ENCODE data around the gene CSF3R. TPM values are rescaled to one million over a fixed set of nuclear protein-coding genes. Genes with fewer than 3 reads are reported as not detected.

The CSF3R gene
- total RNA-seq, 2 donors from 2014 or later = 3.4 to 9.3 TPM

DNA sequence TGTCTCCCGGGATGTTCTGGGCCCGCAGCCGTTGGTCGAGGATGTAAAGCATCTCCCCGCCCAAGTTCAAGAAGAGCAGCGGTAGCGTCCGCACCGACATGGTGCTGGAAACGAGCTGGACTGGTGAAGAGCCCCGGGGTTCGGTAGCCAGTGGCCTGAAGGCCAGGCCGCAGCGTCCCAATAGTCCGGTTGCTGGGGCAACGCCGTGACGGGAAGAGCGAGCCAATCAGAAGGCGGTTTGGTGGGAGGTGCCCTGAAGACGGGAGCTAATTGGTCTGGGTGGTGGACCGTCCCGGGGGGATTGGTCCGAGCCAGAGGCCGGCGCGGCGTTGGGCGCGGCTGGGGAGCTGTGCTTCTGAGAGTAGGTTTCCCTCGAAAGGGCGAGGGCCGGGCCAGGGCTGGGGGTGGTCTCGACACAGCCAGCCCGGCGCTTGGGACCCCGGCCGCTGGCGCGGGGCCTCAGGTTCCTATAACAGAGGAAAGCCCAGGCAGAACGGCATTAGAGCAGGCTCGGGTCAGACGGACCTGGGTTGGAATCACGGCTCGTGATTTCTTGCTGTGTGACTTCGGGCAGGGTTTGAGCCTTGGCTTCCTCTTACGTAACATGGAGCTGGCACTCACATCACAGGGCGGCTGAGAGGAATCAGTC is 32.3 kb downstream of the CSF3R start, which contains the start of gene OSCP1:
Gene OSCP1 (minus strand): TSS at position 182 of the 649 bp plus-strand sequence. CDS start 82 bp downstream, at position 100.
- peaks cover 8% of the 10 kb centered on the region for H3K36me3 ChIP-seq
- no peaks in the 10 kb centered on the region for H3K9me3 ChIP-seq
- H3K4me3 ChIP-seq = peak within 1 kb of the TSS; percentile 52 to 61
- H3K27ac ChIP-seq = peak within 1 kb of the TSS; percentile 87 to 93
- TF ChIP-seq, protein P1, sequence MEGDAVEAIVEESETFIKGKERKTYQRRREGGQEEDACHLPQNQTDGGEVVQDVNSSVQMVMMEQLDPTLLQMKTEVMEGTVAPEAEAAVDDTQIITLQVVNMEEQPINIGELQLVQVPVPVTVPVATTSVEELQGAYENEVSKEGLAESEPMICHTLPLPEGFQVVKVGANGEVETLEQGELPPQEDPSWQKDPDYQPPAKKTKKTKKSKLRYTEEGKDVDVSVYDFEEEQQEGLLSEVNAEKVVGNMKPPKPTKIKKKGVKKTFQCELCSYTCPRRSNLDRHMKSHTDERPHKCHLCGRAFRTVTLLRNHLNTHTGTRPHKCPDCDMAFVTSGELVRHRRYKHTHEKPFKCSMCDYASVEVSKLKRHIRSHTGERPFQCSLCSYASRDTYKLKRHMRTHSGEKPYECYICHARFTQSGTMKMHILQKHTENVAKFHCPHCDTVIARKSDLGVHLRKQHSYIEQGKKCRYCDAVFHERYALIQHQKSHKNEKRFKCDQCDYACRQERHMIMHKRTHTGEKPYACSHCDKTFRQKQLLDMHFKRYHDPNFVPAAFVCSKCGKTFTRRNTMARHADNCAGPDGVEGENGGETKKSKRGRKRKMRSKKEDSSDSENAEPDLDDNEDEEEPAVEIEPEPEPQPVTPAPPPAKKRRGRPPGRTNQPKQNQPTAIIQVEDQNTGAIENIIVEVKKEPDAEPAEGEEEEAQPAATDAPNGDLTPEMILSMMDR (IDR thresholded peaks at IDR 0.05) = no peak
- no peaks in the 10 kb centered on the region for H3K27me3 ChIP-seq
- peak; percentile 99 for DNase-seq (ENCODE audit: low spot score)
- H3K4me1 ChIP-seq = peaks cover 0 to 9% of the 10 kb centered on the region in 2 donors

DNA sequence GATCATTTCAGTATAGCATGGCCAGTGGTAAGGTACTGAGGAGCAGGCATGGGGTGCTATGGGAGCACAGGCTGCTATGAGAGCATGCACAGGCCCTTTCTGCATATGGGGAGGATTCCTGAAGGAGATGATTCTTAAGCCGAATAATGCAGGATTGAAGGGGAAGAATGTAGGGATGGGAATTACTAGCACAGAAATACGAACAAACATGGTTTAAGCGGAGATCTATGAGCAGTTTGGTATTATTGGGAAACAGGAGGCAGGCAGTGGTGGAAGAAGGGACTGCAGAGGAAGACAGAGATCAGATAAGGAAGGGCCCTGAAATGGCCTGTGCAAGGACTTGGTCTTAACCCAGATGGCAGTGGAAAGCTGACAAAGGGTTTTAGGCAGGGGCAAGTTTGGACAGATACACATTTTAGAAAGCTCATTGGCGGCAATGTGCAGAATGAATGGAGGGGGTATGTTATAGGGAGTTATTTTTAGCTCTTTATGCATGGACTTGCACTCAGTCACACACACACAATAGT is 34.1 kb downstream of the CSF3R start:
- TF ChIP-seq, protein P1 (IDR thresholded peaks at IDR 0.05) = no peak
- H3K27ac ChIP-seq = no peak overlapping the region
- H3K4me3 ChIP-seq = no peak overlapping the region
- no peaks in the 10 kb centered on the region for H3K27me3 ChIP-seq
- H3K9me3 ChIP-seq = no peaks in the 10 kb centered on the region
- peaks cover 0 to 9% of the 10 kb centered on the region in 2 donors for H3K4me1 ChIP-seq
- H3K36me3 ChIP-seq = no peaks in the 10 kb centered on the region
- DNase-seq (ENCODE audit: low spot score) = no peak

DNA sequence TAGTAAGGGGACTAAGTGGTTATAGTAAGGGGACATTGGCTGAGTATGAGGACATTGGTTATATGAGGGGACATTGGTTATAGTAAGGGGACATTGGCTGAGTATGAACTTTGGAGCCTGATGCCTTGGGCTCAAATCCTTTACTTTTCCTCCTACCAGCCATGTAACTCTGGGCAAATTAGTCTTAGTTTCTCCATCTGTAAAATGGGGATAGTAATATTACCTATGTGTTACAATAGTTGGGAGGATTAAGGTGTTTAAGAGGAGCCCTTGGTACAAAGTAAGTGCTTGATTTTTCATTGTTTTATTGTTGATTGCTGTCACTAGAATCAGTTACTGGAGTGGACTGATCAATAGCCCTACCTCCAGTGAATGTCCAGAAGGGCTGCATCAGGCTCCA is 35.3 kb downstream of the CSF3R start:
- H3K27ac ChIP-seq = no peak overlapping the region
- TF ChIP-seq, protein P1 (IDR thresholded peaks at IDR 0.05) = no peak
- peaks cover 0 to 9% of the 10 kb centered on the region in 2 donors for H3K4me1 ChIP-seq
- H3K4me3 ChIP-seq = no peak overlapping the region
- H3K9me3 ChIP-seq = no peaks in the 10 kb centered on the region
- no peaks in the 10 kb centered on the region for H3K36me3 ChIP-seq
- DNase-seq (ENCODE audit: low spot score) = no peak
- no peaks in the 10 kb centered on the region for H3K27me3 ChIP-seq

DNA sequence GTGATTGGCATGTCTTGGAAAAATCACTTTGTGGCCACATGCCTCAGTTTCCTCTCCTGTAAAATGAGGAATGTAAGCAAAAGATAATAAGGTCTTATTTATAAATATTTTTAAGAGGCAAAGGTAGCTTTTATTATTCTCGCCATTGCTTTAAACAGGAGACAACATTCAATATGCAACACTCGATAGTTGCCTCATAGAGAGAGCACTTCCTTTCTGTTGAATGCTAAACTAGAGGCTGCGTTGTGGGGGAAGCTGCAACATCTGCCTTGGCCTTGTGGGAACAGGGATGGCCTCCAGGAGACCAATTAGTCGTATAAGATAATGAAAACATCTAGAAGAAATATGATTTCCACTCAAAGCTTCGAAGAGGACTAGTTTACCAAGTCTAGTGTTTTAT is 36.0 kb downstream of the CSF3R start:
- Histone ChIP-seq H3K9me3 (no peaks in the 10 kb centered on the region), H3K4me3 (no peak overlapping the region), H3K27ac (no peak overlapping the region), H3K4me1 (peaks cover 0 to 9% of the 10 kb centered on the region in 2 donors), H3K36me3 (no peaks in the 10 kb centered on the region), H3K27me3 (no peaks in the 10 kb centered on the region)
- TF ChIP-seq, protein P1 (IDR thresholded peaks at IDR 0.05) = no peak
- no peak for DNase-seq (ENCODE audit: low spot score)

DNA sequence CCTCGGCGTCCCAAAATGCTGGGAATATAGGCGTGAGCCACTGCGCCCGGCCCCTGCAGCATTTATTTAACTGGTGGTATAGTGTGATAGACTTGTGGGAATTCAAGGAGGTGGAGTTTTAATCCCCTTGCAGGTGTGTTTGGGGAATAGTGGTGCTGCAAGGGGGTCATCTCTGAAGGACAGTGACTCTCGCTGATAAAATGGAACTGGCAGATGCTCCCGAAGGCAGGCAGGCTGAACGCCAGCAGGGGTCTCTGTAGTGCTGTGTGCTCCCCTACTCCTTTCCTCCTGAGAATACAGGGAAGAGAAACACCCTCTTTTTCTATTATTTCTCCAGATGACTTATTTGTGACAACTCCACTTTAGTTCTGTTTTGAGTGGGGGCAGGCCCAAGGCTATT is 36.4 kb downstream of the CSF3R start:
- Histone ChIP-seq H3K27ac (no peak overlapping the region), H3K9me3 (no peaks in the 10 kb centered on the region), H3K4me1 (peaks cover 0 to 9% of the 10 kb centered on the region in 2 donors), H3K27me3 (no peaks in the 10 kb centered on the region), H3K4me3 (no peak overlapping the region), H3K36me3 (no peaks in the 10 kb centered on the region)
- TF ChIP-seq, protein P1 (IDR thresholded peaks at IDR 0.05) = peak in 1 of 2 donors; percentile 14
- no peak for DNase-seq (ENCODE audit: low spot score)

Data from right atrium auricular region (tissue), 2 donors.